GM21528 (cell line): ENCODE results near the gene CREBBP.

Experiments used
- ATAC-seq: cut with Tn5 transposase; IDR thresholded peaks from one replicate; pipeline ENCODE4 v1.9.1; 2021; ENCODE audit warnings: mild to moderate bottlenecking, moderate library complexity; ENCODE audit not compliant: unreplicated experiment, low FRiP score

Gene CREBBP

GRCh38 chr16:3774156-3774767, 106.3 kb downstream of the CREBBP start:
- no peak for ATAC-seq

DNA sequence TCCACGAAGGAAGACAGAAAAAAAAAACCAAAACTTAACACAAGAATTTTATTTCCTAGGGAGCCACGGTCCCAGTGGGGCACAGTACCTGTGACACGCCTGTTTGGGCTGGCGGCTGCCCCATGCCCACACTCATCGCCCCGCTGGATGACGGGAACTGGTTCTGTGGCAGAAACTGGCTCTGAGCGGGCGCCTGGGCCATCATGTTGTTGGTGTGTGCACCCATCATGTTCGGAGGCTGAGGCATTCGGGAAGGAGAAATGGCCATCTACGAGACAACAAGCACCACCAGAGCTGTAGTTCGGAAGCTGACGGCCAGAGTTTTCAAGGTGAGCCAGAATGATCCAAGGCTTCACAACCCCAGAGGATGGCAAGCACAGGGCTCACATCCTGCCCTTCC, 106.8 kb downstream of the CREBBP start:
- ATAC-seq = no peak

DNA sequence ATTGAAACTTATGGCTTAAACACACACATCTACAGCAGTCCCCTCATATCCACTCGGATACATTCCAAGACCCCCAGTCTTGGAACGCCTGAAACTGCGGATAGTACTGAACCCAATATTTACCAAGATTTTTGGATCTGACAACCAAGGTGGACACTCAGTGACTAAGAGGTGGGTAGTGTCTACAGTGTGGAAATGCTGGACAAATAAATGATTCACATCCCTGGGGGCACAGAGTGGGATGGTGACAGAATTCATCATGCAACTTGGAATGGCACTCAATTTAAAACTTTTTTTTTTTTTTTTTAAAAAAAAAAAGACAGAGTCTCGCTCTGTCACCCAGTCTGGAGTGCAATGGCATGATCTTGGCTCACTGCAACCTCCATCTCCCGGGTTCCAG, 109.0 kb downstream of the CREBBP start:
- ATAC-seq = no peak

DNA sequence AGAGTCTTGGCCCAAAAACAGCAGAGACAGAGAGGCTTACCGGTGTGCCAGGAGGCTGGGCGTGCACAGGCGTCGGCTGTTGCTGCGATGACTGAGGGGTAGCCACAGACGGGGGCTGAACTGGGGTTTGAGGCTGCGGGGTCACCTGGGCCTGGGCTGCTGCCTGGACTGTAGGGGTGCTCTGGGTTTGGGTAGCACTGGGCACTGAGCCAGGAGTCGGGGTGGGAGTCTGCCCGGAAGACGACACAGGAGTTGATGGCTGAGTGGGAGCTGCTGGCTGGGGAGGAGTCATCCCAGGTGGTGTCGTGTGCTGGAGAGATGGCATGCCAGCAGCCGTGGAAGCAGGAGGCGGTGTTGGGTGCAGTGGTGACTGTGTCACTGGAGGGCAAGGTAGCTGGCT, 110.0 kb downstream of the CREBBP start:
- no peak for ATAC-seq

DNA sequence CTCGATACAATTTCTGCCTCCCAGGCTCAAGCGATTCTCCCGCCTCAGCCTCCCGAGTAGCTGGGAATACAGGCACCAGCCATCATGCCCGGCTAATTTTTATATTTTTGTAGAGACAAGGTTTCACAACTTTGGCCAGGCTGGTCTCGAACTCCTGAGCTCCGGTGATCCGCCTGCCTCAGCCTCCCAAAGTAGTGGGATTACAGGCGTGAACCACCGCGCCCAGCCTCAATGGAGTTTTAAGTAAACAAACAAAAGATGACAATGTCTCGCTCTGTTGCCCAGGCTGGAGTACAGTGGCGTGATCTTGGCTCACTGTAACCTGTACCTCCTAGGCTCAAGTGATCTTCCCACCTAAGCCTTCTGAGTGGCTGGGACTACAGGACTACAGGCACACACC, 110.6 kb downstream of the CREBBP start:
- ATAC-seq = no peak

GRCh38 chr16:3769013-3769412, 111.5 kb downstream of the CREBBP start:
- ATAC-seq = no peak

DNA sequence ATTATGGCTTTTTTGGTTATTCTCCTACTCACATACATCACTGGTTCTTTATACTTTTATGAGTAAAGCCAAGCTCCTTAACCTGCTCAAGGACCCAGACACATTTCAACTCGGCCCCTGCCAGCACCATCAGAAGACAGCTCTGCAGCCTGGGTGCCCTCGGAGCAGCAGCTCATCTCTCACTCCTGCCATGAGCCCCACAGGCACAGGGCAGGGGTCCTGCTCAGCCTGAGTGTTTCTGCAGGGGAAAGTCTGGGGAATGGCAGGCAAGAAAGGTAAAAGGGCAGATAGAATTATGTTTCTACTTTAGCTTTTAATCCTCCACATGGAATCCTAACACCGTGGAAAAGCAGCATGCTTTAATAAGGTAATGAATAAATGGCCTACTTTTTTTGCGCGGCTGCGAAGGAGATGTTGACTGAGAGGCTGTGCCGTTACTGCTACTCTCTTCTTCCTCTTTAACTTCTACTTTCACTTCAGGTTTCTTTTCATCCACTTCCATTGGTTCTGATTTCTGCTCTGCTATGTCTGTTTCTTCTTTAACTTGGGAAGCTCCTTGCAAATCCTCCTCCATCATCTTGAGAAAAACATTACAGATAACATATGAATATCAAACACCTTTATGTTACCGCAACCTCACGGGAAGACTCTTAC, 113.1 kb downstream of the CREBBP start:
- no peak for ATAC-seq

DNA sequence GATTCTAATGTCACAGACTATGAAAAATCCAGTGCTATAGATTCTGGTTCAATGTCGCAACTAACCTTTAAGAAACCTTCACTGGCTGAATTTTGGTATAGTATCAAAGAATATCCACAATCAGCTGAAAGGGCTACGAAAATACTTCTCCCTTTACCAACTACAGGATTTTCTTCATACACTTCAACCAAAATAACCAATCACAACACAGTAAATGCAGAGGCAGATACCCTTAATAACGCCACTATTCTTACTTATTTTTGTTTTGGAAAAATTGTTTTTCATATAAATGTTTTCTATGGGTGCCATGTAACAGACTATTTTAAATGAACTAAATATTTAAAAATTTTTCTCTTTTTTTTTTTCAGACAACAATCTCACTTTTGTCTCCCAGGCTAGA, 114.3 kb downstream of the CREBBP start:
- no peak for ATAC-seq

DNA sequence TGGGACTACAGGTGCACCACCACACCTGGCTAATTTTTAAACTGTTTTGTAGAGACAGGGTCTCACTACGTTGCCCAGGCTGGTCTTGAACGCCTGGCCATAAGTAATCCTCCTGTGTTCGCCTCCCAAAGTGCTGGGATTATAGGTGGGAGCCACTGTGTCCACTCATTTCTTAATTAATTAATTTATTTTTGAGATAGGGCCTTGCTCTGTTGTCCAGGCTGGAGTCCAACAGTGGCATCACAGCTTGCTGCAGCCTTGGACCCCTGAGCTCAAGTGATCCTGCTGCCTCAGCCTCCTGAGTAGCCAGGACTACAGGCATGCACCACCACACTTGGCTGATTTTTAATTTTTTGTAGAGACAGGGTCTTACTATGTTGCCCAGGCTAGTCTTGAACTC, 116.1 kb downstream of the CREBBP start:
- no peak for ATAC-seq

- ATAC-seq = no peak
Measured at GRCh38 chr16:3762107-3762750, 118.3 kb downstream of the CREBBP start.

- no peak for ATAC-seq
Measured at GRCh38 chr16:3761375-3762106, 119.0 kb downstream of the CREBBP start.

DNA sequence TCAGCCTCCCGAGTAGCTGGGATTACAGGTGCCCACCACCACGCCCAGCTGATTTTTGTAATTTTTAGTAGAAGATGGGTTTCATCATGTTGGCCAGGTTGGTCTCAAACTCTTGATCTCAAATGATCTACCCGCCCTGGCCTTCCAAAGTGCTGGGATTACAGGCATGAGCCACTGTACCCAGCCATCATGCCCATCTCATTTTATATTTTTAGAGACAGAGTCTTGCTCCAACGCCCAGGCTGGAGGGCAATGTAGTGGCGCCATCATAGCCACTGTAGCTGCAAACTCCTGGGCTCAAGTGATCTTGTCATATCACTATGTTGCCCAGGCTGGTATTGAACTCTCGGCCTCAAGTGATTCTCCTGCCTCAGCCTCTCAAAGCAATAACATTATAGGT, 120.0 kb downstream of the CREBBP start:
- ATAC-seq = no peak

DNA sequence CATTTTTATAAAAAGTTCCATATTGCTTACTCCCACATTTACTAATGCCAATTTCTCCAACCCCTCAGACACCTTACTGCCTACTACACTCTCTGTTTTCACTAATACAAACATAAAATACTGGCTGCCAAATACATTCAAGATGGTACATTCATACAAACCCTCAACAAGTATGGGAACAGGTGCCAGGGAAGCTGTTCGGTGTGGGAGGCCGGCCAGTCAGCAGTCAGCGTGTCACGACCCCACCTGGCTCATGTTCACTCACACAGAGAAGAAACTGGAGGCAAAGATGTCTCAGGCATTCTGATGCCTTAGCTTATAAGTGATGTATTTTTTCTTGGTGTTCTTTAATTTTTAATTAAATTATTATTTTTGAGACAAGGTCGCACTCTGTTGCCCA, 120.8 kb downstream of the CREBBP start:
- ATAC-seq = no peak

- ATAC-seq = no peak
Measured at GRCh38 chr16:3756113-3756512, 124.4 kb downstream of the CREBBP start.

GRCh38 chr16:3755249-3755648, 125.3 kb downstream of the CREBBP start:
- no peak for ATAC-seq

DNA sequence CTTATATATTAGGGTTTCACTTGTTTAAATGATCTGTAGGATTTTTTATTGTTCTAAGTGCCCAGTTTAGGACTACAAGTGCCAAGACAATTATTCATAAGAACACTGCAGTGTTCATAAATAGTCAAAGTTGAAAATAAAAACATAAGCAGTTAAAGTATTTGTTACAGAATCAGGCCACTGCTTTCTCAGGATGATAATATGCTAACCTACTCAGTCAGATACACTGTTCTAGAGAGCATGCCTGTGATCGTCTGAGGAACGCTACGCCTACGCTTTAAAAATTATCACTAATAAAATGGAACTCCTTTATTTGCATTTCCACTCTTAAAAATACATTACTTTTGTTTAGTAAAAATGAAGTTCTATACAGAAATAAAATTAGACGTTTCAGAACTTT, 125.7 kb downstream of the CREBBP start:
- no peak for ATAC-seq

GRCh38 chr16:3754081-3754703, 126.3 kb downstream of the CREBBP start:
- ATAC-seq = no peak

DNA sequence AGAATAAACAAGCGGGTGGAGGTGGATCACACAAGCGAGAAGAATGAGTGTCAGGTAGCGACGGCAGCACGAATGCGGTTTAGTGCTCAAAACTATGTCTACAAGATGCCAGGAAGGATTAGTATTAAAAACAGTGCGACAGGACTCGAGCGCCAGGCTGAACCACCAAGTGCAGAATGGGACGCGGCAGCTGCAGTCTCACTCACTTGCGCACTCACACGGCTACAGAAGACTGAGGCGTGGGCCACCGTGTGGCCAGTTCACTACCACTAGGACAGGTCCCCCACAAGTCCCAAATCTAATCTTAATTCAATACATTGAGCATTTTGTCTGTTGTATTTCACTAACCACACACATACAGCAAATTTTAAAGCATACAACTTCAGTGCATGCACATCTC, 127.5 kb downstream of the CREBBP start:
- ATAC-seq = no peak

DNA sequence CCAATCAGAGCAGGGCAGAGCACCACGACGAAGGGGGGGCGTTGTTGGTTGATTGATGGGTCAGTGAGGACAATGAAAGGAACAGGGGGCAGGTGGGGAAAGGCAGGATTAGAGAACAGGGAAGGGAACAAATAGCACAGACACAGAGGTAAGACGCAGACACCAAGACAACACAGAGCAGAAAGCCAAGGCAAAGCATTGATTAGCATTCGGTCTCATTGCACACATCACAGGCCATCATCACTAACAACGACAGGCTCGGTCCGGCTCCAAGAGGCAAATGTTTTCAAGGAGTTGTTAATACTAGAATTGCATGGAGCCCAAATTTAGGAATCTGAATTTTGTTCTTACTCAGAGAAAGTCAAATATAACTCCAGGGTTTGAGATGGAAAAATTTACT, 128.6 kb downstream of the CREBBP start:
- no peak for ATAC-seq

DNA sequence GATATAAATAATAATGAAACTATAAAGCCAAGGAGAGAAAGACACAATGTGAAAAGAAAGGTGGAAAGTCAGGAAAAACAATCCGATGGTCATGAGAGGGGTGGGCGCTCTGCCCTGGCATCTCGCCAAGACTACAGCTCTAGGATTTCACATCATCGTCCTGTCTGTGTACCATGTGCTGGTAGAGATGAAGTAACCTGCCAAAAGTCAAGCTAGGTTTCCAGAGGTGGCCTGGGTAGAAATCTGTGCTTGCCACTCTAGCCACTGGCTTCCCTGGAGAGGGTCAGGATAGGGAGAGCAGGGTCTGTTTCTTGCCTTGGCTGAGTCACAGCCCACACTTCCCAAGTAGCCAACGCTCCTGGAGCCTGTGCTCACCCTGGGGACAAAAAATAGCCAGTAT, 132.2 kb downstream of the CREBBP start:
- no peak for ATAC-seq

GRCh38 chr16:3745751-3746355, 134.7 kb downstream of the CREBBP start:
- no peak for ATAC-seq
